Esophagus (tissue), 2 donors: ENCODE measurements around the gene LDLRAD4. TPM values are rescaled to one million over a fixed set of nuclear protein-coding genes. Genes with fewer than 3 reads are reported as not detected.

Experiments
- H3K27ac ChIP-seq, 2 donors: one replicate each; pipeline ENCODE4 v1.5.1; 2013; ENCODE audit warnings: low read depth in 2 of 2, mild to moderate bottlenecking in 2 of 2, inconsistent platforms in 1 of 2, low read length in 1 of 2, moderate library complexity in 1 of 2
- H3K27me3 ChIP-seq, 2 donors: one replicate each; pipeline ENCODE4 v1.6.1; 2013; ENCODE audit warnings: low read length in 2 of 2, control low read depth in 1 of 2, mild to moderate bottlenecking in 1 of 2; ENCODE audit not compliant: insufficient read depth in 2 of 2, control insufficient read depth in 1 of 2
- H3K36me3 ChIP-seq, 2 donors: one replicate each; pipeline ENCODE4 v1.6.1; 2013; ENCODE audit warnings: low read length in 1 of 2; ENCODE audit not compliant: control insufficient read depth in 2 of 2, insufficient read depth in 2 of 2
- H3K4me1 ChIP-seq, 2 donors: one replicate each; pipeline ENCODE4 v1.6.1; 2013; ENCODE audit warnings: low read length in 1 of 2; ENCODE audit not compliant: control insufficient read depth in 2 of 2, insufficient read depth in 2 of 2
- H3K4me3 ChIP-seq, 2 donors: one replicate each; pipeline ENCODE4 v1.5.1; 2013; ENCODE audit warnings: low read length in 2 of 2, mild to moderate bottlenecking in 2 of 2, low read depth in 1 of 2, moderate library complexity in 1 of 2
- H3K9me3 ChIP-seq, 2 donors: one replicate each; pipeline ENCODE4 v1.6.1; 2013; ENCODE audit warnings: mild to moderate bottlenecking in 2 of 2, low read depth in 1 of 2, low read length in 1 of 2, moderate library complexity in 1 of 2; ENCODE audit not compliant: control insufficient read depth in 2 of 2, insufficient read depth in 1 of 2
- WGBS, 2 donors: extraction: QIAGEN DNeasy Blood & Tissue Kit; methylation state at CpG; one replicate each; pipeline ENCODE4 v1.1.7; 2013; 5-methylcytosine and 5-hydroxymethylcytosine counted together
- polyA plus RNA-seq, 2 donors: library from polyadenylated mRNA; stranded (reverse); fragments of 200-250 nt; gene quantifications; one replicate each; pipeline ENCODE4 v1.2.3, GENCODE V29; 2013
- donor health status: healthy with polysubstance abuse.
- donor health status: Bipolar disorder and iron deficiency.

The LDLRAD4 gene
- polyA plus RNA-seq, 2 donors: 0.79 to 0.99 TPM

DNA sequence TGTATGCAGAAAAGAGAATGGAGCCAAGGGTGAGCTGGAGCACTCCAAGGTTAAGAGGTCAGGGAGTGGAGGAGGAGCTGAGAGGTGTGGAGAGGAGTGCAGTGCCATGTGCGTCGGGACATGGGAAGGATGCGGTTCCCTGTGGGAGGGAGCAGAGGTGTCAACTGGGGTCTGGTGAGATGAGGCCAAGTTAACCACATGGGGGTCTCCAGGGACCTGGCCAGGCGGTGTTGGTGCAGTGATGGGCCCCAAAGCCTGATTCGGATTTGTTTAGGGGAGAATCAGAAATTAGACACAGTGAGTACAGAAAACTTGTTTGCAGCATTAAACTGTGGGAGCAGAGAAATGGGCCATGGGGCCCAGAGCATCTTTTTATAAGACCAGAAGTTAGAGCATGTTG is 210.5 kb downstream of the LDLRAD4 start:
- WGBS, 2 donors: 88 to 89% methylated on average over 5 of the region's 5 CpGs
- no peak overlapping the region for H3K4me3 ChIP-seq

DNA sequence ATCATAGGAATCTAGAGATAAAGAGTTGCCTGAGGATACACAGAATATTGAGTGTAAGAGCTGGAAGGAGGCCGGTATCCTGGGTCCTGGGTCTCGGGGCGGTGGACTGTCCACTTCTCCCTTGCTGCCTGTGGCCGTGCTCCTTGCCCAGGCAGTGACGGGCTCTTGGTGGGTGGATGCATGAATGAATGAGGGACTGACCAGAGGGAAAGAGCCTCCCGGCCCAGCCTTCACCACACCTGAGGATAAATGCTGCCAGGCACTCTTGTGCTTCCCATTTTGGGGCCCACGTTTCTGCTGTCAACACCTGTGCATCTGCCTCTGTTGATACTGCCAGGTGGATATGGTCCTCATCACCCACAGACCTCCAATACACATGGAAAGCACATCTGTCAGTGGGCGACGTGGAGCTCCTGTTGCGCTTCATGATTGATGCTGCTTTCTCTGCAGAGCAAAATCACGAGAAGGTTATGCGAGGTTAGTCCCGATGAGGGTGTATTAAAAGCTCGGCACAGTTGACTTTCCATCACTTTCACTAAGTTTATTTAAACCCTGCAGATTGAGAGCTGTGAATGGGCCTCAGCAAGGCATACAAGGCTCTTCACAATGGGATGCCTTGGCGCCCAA is 211.4 kb downstream of the LDLRAD4 start:
- Histone ChIP-seq H3K27ac (no peak overlapping the region), H3K36me3 (no peaks in the 10 kb centered on the region), H3K9me3 (peaks cover 0 to 2% of the 10 kb centered on the region in 2 donors), H3K4me1 (peaks cover 2% of the 10 kb centered on the region in 2 donors), H3K27me3 (no peaks in the 10 kb centered on the region), H3K4me3 (no peak overlapping the region)
- WGBS, 2 donors: 87 to 89% methylated on average over 15 of the region's 15 CpGs

More for the DNA sequence above, 210.5 kb downstream of the LDLRAD4 start:
- H3K27me3 ChIP-seq: no peaks in the 10 kb centered on the region
- H3K4me1 ChIP-seq: peaks cover 2% of the 10 kb centered on the region in 2 donors
- no peaks in the 10 kb centered on the region for H3K36me3 ChIP-seq
- peaks cover 0 to 2% of the 10 kb centered on the region in 2 donors for H3K9me3 ChIP-seq
- no peak overlapping the region for H3K27ac ChIP-seq

DNA sequence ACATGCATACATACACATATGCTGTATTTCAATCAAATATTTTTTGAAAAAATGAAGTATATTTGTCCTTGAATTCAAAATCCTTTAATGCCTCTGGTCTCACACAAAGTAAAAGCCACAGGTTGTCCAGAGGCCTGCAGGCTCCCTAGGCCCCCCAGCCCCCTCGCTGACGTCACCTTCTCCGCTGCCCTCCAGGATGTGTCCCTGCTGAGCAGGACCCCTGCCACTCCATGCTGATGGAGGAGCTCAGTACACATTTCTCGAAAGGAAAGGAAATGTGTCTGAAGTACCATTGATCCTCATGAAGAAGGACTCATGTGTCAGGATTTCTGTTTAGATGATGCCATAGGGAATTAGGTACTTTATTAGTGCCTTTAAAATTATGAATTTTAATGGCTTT is 212.1 kb downstream of the LDLRAD4 start:
- Histone ChIP-seq H3K27me3 (no peaks in the 10 kb centered on the region), H3K4me3 (no peak overlapping the region), H3K4me1 (peaks cover 2% of the 10 kb centered on the region in 2 donors), H3K36me3 (no peaks in the 10 kb centered on the region), H3K27ac (no peak overlapping the region), H3K9me3 (peaks cover 0 to 2% of the 10 kb centered on the region in 2 donors)
- 92 to 95% methylated on average over 4 of the region's 4 CpGs for WGBS, 2 donors

DNA sequence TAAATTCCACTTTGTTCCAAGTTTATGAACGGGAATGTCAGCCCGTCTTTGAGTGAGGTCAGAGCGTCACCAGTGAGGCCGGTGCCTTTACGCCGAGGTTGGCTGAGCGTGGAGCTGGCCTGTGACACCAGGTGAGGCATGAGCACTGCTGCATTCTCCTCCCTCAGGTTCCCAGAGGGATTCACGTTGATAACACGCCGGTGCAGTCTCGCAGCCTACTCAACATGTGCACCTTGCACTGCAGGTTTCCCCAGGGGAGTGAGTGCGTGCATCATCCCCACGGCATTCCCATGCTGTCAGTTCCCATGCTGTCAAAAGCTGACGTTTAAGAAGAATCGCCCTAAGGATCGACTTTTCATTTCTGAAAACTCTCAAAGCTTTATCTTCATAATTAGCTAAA is 213.3 kb downstream of the LDLRAD4 start:
- no peak overlapping the region for H3K27ac ChIP-seq
- H3K4me3 ChIP-seq: no peak overlapping the region
- 89 to 90% methylated on average over 16 of the region's 16 CpGs for WGBS, 2 donors
- no peaks in the 10 kb centered on the region for H3K36me3 ChIP-seq
- peaks cover 0 to 2% of the 10 kb centered on the region in 2 donors for H3K9me3 ChIP-seq
- H3K4me1 ChIP-seq: peaks cover 0 to 2% of the 10 kb centered on the region in 2 donors
- no peaks in the 10 kb centered on the region for H3K27me3 ChIP-seq

DNA sequence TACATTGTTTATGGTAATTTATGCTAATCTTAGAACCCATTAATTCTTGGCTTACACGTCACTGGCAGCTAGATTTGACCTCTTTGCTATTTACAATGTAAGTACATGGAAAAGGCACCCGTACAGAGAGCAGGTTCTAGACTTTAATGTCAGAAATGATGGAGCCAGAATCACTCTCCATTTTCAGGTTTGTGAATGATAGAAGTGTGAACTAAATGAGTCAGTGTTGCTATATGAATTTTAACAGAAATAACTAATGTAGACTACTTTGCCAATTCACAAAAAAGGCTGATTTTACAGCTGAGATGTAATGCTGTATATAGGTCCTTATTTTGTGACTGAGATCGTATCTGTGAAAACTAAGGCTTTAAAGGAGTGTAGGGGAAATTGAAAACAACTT is 214.6 kb downstream of the LDLRAD4 start:
- 74 to 76% methylated on average over 3 of the region's 3 CpGs for WGBS, 2 donors
- no peak overlapping the region for H3K27ac ChIP-seq
- H3K4me3 ChIP-seq: no peak overlapping the region
- peaks cover 0 to 2% of the 10 kb centered on the region in 2 donors for H3K9me3 ChIP-seq
- H3K27me3 ChIP-seq: no peaks in the 10 kb centered on the region
- peaks cover 0 to 2% of the 10 kb centered on the region in 2 donors for H3K4me1 ChIP-seq
- H3K36me3 ChIP-seq: no peaks in the 10 kb centered on the region

DNA sequence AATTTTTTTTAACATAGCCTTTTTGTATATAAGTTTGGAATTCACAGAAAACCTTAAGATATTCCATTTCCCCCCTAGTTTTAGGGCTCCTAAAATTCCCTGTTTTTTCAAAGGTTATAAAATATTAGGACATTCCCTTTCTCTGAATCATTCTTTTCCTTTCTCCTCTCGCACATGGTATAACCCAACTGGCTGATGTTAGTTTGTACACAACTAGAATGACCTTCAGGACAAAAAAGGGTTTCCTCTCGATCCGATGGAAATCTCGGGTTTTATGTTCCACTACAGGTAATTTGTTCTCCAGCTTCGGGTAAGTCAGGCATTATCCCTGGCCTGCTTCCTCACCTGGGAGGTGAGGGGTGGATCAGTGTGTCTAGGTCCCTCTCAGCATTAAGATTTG is 215.1 kb downstream of the LDLRAD4 start:
- peaks cover 0 to 2% of the 10 kb centered on the region in 2 donors for H3K9me3 ChIP-seq
- H3K27me3 ChIP-seq: no peaks in the 10 kb centered on the region
- WGBS, 2 donors: 81 to 85% methylated on average over 5 of the region's 5 CpGs

DNA sequence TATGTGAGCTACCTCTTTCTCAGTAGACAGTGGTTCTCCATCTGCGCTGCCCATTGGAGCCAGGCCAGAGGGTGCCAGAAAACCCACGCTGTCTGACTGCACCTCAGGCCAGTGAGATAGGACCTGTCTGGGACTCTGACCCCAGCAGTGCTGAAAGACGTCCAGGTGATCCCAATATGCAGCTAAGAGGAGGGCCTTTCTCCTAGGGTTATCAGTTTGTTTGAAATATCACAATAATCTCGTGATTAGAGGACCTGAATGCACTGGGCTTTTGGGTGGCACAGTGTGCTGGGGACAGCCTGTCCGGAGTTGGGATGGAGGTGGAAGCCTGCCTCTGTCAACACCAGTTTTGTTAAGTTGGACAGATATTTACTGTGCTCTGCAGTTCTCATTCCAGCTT is 216.3 kb downstream of the LDLRAD4 start:
- H3K4me1 ChIP-seq: peaks cover 0 to 2% of the 10 kb centered on the region in 2 donors
- no peaks in the 10 kb centered on the region for H3K36me3 ChIP-seq
- no peak overlapping the region for H3K27ac ChIP-seq
- H3K27me3 ChIP-seq: no peaks in the 10 kb centered on the region
- peaks cover 0 to 2% of the 10 kb centered on the region in 2 donors for H3K9me3 ChIP-seq
- no peak overlapping the region for H3K4me3 ChIP-seq
- 76 to 88% methylated on average over 5 of the region's 5 CpGs for WGBS, 2 donors

More for the DNA sequence above, 215.1 kb downstream of the LDLRAD4 start:
- Histone ChIP-seq H3K36me3 (no peaks in the 10 kb centered on the region), H3K27ac (no peak overlapping the region), H3K4me3 (no peak overlapping the region), H3K4me1 (peaks cover 0 to 2% of the 10 kb centered on the region in 2 donors)

DNA sequence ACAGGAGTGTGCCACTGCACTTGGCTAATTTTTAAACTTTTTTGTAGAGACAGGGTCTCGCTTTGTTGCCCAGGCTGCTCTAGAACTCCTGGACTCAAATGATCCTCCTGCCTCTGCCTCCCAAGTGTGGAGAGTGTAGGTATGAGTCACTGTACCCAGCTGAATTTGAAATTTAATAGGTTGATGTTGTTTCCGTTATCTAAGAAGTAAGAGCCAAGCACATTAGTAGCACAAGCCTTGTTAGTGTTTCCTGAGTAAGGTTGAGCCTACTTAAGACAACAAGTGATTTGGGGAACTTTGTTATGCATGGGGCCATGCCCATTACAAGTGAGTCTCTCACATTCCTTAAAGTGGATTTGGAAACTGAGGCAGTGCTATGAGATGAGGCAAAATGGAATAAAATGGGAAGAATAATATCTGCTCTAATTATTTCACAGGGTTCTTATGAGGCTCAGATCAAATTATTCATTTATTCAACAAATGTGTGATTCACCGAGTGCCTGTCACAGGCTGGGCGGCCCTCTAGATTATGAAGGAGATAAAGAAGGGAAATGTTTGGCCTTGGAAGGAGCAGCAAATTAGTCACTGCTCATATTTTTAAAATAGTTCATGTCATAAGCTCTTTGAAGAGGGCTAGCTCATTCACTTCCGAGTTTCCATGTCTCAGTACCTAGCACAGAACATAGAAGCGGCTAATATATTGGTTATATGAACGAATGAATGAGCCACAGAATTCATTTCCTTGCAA is 217.2 kb downstream of the LDLRAD4 start:
- no peaks in the 10 kb centered on the region for H3K27me3 ChIP-seq
- H3K9me3 ChIP-seq: peaks cover 0 to 2% of the 10 kb centered on the region in 2 donors
- H3K27ac ChIP-seq: no peak overlapping the region
- no peak overlapping the region for H3K4me3 ChIP-seq
- H3K36me3 ChIP-seq: no peaks in the 10 kb centered on the region
- H3K4me1 ChIP-seq: peaks cover 0 to 2% of the 10 kb centered on the region in 2 donors
- WGBS, 2 donors: 72 to 79% methylated on average over 7 of the region's 7 CpGs

DNA sequence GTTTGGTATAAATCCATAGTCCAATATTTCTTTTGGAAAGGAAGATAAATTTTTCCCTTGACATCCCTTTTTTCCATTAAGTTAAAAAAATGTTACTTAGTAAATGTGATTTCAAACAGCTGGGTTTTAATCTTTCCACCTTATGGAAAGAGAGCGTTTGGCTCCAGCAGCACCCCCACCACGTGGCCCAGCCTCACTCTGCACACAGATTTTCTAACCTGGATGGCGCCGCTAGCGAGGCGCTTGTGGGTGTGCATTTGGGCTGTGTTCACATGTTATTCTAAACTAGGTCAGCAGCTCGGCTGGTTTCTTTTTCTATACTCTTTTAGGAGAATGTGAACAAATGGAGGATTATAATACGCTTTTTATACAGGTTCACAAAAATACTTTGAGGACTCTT is 218.0 kb downstream of the LDLRAD4 start:
- Histone ChIP-seq H3K9me3 (peaks cover 0 to 2% of the 10 kb centered on the region in 2 donors), H3K4me1 (peaks cover 0 to 2% of the 10 kb centered on the region in 2 donors), H3K27ac (no peak overlapping the region), H3K4me3 (no peak overlapping the region), H3K36me3 (no peaks in the 10 kb centered on the region), H3K27me3 (no peaks in the 10 kb centered on the region)
- WGBS, 2 donors: 81 to 83% methylated on average over 8 of the region's 8 CpGs
